ENCODE measurements around the gene HSPG2. TPM values are rescaled to one million over a fixed set of nuclear protein-coding genes. Genes with fewer than 3 reads are reported as not detected.

Gene HSPG2
- total and polyA plus RNA-seq, 2 of the 13 experiments (the other 11 are each of a cell fraction or from before 2014, with no cell fraction given) = 9.1 to 13.1 TPM

DNA sequence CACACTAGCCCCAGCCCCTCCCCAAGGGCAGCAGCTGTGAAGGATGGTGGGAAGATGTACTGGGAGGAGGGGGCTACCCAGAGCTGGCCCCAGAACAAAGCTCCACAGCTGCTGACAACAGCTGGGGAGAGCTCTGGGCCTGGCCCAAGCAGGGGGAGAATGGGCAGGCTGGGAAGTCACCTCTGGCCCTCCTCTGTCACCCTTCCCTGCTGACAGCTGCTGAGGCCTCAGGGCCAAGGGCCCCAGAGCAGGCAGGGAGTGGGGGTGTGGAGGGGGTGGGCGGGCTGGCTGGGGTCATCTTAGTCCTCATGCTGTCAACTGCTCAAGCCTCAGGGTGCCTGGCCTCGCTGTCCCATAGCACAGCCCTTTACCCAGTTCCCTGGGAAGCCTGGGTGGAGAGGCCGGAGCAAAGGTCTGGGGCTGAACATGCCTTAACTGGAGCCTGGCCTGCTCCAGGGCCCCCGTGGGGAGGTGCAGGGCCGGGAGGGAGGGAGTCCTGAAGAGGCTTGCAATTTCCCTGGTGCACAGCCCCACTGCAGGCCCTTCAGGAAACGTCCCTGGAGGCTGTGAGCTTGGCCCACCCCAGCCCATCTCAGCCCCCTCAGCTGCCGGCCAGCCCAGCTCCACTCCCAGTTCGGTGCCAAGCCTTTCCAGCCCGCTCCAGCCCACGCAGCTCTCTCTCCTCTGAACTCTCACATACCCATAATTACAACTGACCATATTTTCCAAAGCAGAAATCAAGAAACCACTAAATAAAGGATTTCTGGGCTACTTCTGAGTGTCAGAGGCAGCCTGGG, 25.7 kb downstream of the HSPG2 start (continued):
- TF ChIP-seq, protein P1, sequence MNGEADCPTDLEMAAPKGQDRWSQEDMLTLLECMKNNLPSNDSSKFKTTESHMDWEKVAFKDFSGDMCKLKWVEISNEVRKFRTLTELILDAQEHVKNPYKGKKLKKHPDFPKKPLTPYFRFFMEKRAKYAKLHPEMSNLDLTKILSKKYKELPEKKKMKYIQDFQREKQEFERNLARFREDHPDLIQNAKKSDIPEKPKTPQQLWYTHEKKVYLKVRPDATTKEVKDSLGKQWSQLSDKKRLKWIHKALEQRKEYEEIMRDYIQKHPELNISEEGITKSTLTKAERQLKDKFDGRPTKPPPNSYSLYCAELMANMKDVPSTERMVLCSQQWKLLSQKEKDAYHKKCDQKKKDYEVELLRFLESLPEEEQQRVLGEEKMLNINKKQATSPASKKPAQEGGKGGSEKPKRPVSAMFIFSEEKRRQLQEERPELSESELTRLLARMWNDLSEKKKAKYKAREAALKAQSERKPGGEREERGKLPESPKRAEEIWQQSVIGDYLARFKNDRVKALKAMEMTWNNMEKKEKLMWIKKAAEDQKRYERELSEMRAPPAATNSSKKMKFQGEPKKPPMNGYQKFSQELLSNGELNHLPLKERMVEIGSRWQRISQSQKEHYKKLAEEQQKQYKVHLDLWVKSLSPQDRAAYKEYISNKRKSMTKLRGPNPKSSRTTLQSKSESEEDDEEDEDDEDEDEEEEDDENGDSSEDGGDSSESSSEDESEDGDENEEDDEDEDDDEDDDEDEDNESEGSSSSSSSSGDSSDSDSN (CRISPR knock-in tag; IDR thresholded peaks at IDR 0.05) = peak; percentile 54
- TF ChIP-seq PPARG (CRISPR knock-in tag; conservative IDR thresholded peaks at IDR 0.05) = no peak
- no peak for TF ChIP-seq SMAD9 (CRISPR knock-in tag; IDR thresholded peaks at IDR 0.05)
- TF ChIP-seq ZSCAN22 (CRISPR knock-in tag; IDR thresholded peaks at IDR 0.05) = no peak
- no peak for TF ChIP-seq PAWR (CRISPR knock-in tag; IDR thresholded peaks at IDR 0.05; ENCODE audit: borderline replicate concordance)
- no peak for TF ChIP-seq HDAC1 (CRISPR knock-in tag; IDR thresholded peaks at IDR 0.05)
- peak; percentile 56; the same call in 1 of the 2 replicates for TF ChIP-seq HNF4G (IDR thresholded peaks at IDR 0.05; ENCODE audit: borderline replicate concordance, low read depth, low read length)
- no peak for TF ChIP-seq HNF4G (CRISPR knock-in tag; IDR thresholded peaks at IDR 0.05; ENCODE audit: borderline replicate concordance, low read depth)
- TF ChIP-seq, protein P2, sequence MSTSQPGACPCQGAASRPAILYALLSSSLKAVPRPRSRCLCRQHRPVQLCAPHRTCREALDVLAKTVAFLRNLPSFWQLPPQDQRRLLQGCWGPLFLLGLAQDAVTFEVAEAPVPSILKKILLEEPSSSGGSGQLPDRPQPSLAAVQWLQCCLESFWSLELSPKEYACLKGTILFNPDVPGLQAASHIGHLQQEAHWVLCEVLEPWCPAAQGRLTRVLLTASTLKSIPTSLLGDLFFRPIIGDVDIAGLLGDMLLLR (CRISPR knock-in tag; IDR thresholded peaks at IDR 0.05) = no peak
- TF ChIP-seq ZFP1 (CRISPR knock-in tag; IDR thresholded peaks at IDR 0.05) = no peak
- peak; percentile 35; the same call in 1 of the 2 replicates for TF ChIP-seq PHF21A (CRISPR knock-in tag; IDR thresholded peaks at IDR 0.05)
- TF ChIP-seq FOSL2 (CRISPR knock-in tag; IDR thresholded peaks at IDR 0.05) = no peak
- TF ChIP-seq, protein P3, sequence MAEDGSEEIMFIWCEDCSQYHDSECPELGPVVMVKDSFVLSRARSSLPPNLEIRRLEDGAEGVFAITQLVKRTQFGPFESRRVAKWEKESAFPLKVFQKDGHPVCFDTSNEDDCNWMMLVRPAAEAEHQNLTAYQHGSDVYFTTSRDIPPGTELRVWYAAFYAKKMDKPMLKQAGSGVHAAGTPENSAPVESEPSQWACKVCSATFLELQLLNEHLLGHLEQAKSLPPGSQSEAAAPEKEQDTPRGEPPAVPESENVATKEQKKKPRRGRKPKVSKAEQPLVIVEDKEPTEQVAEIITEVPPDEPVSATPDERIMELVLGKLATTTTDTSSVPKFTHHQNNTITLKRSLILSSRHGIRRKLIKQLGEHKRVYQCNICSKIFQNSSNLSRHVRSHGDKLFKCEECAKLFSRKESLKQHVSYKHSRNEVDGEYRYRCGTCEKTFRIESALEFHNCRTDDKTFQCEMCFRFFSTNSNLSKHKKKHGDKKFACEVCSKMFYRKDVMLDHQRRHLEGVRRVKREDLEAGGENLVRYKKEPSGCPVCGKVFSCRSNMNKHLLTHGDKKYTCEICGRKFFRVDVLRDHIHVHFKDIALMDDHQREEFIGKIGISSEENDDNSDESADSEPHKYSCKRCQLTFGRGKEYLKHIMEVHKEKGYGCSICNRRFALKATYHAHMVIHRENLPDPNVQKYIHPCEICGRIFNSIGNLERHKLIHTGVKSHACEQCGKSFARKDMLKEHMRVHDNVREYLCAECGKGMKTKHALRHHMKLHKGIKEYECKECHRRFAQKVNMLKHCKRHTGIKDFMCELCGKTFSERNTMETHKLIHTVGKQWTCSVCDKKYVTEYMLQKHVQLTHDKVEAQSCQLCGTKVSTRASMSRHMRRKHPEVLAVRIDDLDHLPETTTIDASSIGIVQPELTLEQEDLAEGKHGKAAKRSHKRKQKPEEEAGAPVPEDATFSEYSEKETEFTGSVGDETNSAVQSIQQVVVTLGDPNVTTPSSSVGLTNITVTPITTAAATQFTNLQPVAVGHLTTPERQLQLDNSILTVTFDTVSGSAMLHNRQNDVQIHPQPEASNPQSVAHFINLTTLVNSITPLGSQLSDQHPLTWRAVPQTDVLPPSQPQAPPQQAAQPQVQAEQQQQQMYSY (CRISPR knock-in tag; IDR thresholded peaks at IDR 0.05) = peak; percentile 68; the same call in 1 of the 2 replicates
- TF ChIP-seq, protein P4, sequence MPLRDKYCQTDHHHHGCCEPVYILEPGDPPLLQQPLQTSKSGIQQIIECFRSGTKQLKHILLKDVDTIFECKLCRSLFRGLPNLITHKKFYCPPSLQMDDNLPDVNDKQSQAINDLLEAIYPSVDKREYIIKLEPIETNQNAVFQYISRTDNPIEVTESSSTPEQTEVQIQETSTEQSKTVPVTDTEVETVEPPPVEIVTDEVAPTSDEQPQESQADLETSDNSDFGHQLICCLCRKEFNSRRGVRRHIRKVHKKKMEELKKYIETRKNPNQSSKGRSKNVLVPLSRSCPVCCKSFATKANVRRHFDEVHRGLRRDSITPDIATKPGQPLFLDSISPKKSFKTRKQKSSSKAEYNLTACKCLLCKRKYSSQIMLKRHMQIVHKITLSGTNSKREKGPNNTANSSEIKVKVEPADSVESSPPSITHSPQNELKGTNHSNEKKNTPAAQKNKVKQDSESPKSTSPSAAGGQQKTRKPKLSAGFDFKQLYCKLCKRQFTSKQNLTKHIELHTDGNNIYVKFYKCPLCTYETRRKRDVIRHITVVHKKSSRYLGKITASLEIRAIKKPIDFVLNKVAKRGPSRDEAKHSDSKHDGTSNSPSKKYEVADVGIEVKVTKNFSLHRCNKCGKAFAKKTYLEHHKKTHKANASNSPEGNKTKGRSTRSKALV (CRISPR knock-in tag; IDR thresholded peaks at IDR 0.05) = no peak
- TF ChIP-seq, protein P5, sequence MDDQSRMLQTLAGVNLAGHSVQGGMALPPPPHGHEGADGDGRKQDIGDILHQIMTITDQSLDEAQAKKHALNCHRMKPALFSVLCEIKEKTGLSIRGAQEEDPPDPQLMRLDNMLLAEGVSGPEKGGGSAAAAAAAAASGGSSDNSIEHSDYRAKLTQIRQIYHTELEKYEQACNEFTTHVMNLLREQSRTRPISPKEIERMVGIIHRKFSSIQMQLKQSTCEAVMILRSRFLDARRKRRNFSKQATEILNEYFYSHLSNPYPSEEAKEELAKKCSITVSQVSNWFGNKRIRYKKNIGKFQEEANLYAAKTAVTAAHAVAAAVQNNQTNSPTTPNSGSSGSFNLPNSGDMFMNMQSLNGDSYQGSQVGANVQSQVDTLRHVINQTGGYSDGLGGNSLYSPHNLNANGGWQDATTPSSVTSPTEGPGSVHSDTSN (CRISPR knock-in tag; IDR thresholded peaks at IDR 0.05; ENCODE audit: borderline replicate concordance) = no peak
- TF ChIP-seq DNMT1 (CRISPR knock-in tag; IDR thresholded peaks at IDR 0.05) = no peak
- TF ChIP-seq RARA (CRISPR knock-in tag; IDR thresholded peaks at IDR 0.05) = no peak
- no peak for TF ChIP-seq CENPX (CRISPR knock-in tag; IDR thresholded peaks at IDR 0.05)
